Tibial nerve (tissue), 4 donors: ENCODE measurements around the gene TANK. TPM values are rescaled to one million over a fixed set of nuclear protein-coding genes. Genes with fewer than 3 reads are reported as not detected.

Experiments used
- DNase-seq, 2 donors: peaks; one replicate each; pipeline ENCODE4 v3.0.0-alpha.2; 2019; ENCODE audit warnings: low spot score in 2 of 2
- H3K27ac ChIP-seq, 4 donors: fragments of 200-600 bp; sonication (generic) in 3 of 4; one replicate each; pipeline ENCODE4 v1.5.1; 2017 to 2019; ENCODE audit warnings: mild to moderate bottlenecking in 1 of 4
- H3K27me3 ChIP-seq, 2 donors: fragments of 200-600 bp; sonication (generic) in 1 of 2; one replicate each; pipeline versions ENCODE4 v1.5.1 to v1.6.0; 2017 to 2019
- H3K36me3 ChIP-seq, 3 donors: fragments of 200-600 bp; sonication (generic); one replicate each; pipeline ENCODE4 v1.5.1; 2018 to 2019
- H3K4me1 ChIP-seq, 4 donors: fragments of 200-600 bp; sonication (generic) in 3 of 4; one replicate each; pipeline ENCODE4 v1.5.1; 2017 to 2019
- H3K4me3 ChIP-seq, 4 donors: fragments of 200-600 bp; sonication (generic) in 3 of 4; one replicate each; pipeline ENCODE4 v1.5.1; 2017 to 2019; ENCODE audit warnings: mild to moderate bottlenecking in 1 of 4, moderate library complexity in 1 of 4
- H3K9me3 ChIP-seq, 4 donors: fragments of 200-600 bp; sonication (generic) in 3 of 4; one replicate each; pipeline ENCODE4 v1.5.1; 2017 to 2019
- EP300 ChIP-seq, 2 donors: sonication (generic); formaldehyde crosslinking; IDR thresholded peaks; one replicate each; pipeline ENCODE4 v1.6.1; 2017; ENCODE audit warnings: antibody characterized with exemption in 2 of 2, mild to moderate bottlenecking in 1 of 2
- POLR2A ChIP-seq, 2 donors: fragments of 450-650 bp; IDR thresholded peaks; one replicate each; pipeline ENCODE4 v1.6.1; 2017; ENCODE audit warnings: antibody characterized with exemption in 2 of 2, mild to moderate bottlenecking in 2 of 2, moderate library complexity in 2 of 2
- WGBS, 2 donors: methylation state at CpG; one replicate each; pipeline ENCODE4 v1.1.5; 2018; 5-methylcytosine and 5-hydroxymethylcytosine counted together
- total RNA-seq, 4 donors: library from RNA; depleted of rRNA; stranded (reverse); fragments of >200 nt; gene quantifications; one replicate each; pipeline ENCODE4 v1.1.0, GENCODE V29; 2016
- TF ChIP-seq, protein P1 (sequence below), 5 experiments: fragments of 200-600 bp in 3 of 5; fragments of 450-650 bp in 2 of 5; sonication (generic) in 3 of 5; IDR thresholded peaks; one replicate each; pipeline ENCODE4 v1.5.1; 2016 to 2019; ENCODE audit warnings: antibody characterized with exemption in 5 of 5, mild to moderate bottlenecking in 3 of 5, moderate library complexity in 2 of 5

TANK gene
- total RNA-seq, 4 donors from 2014 or later = 54.4 to 83.5 (median 75.1) TPM

DNA sequence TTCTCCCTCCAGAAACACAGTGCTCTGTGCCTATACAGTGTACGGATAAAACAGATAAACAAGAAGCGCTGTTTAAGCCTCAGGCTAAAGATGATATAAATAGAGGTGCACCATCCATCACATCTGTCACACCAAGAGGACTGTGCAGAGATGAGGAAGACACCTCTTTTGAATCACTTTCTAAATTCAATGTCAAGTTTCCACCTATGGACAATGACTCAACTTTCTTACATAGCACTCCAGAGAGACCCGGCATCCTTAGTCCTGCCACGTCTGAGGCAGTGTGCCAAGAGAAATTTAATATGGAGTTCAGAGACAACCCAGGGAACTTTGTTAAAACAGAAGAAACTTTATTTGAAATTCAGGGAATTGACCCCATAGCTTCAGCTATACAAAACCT lies 70.7 kb downstream of the TANK start:
- WGBS, 2 donors = 77 to 82% methylated on average over 4 of the region's 4 CpGs
- no peaks in the 10 kb centered on the region for H3K4me1 ChIP-seq
- TF ChIP-seq POLR2A (IDR thresholded peaks at IDR 0.05) (no peak), EP300 (IDR thresholded peaks at IDR 0.05) (no peak)
- TF ChIP-seq, protein P1, sequence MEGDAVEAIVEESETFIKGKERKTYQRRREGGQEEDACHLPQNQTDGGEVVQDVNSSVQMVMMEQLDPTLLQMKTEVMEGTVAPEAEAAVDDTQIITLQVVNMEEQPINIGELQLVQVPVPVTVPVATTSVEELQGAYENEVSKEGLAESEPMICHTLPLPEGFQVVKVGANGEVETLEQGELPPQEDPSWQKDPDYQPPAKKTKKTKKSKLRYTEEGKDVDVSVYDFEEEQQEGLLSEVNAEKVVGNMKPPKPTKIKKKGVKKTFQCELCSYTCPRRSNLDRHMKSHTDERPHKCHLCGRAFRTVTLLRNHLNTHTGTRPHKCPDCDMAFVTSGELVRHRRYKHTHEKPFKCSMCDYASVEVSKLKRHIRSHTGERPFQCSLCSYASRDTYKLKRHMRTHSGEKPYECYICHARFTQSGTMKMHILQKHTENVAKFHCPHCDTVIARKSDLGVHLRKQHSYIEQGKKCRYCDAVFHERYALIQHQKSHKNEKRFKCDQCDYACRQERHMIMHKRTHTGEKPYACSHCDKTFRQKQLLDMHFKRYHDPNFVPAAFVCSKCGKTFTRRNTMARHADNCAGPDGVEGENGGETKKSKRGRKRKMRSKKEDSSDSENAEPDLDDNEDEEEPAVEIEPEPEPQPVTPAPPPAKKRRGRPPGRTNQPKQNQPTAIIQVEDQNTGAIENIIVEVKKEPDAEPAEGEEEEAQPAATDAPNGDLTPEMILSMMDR (IDR thresholded peaks at IDR 0.05) = no peak
- no peaks in the 10 kb centered on the region for H3K27me3 ChIP-seq
- H3K36me3 ChIP-seq = peaks cover 0 to 51% (median 0%) of the 10 kb centered on the region in 3 donors
- H3K4me3 ChIP-seq = no peak overlapping the region
- DNase-seq = no peak
- no peak overlapping the region for H3K27ac ChIP-seq
- no peaks in the 10 kb centered on the region for H3K9me3 ChIP-seq

DNA sequence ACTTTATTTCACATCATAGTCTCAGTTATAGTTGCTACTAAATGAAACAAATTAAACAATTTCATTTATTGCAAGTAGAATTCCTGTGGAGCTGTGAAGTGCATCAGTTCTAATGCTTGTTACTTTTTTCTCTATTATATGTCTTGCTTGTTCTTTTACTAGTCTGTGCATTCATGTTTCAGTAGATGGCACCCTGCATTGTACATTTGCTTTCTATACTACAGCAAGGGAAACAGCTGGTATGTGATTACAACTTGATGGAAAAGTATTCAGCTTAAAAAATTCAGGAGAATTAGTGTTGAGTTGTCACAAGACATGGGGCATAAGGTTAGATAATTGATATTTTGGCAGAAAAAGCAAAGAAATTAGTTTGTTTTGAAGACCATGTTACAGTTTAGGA lies 72.3 kb downstream of the TANK start:
- no peaks in the 10 kb centered on the region for H3K9me3 ChIP-seq
- no peaks in the 10 kb centered on the region for H3K27me3 ChIP-seq
- H3K4me1 ChIP-seq = peaks cover 0 to 7% (median 6%) of the 10 kb centered on the region in 4 donors
- TF ChIP-seq POLR2A (IDR thresholded peaks at IDR 0.05) (no peak), EP300 (IDR thresholded peaks at IDR 0.05) (no peak)
- TF ChIP-seq, protein P1 (IDR thresholded peaks at IDR 0.05) = no peak
- no peak for DNase-seq
- peaks cover 0 to 45% (median 0%) of the 10 kb centered on the region in 3 donors for H3K36me3 ChIP-seq
- no peak overlapping the region for H3K27ac ChIP-seq
- no peak overlapping the region for H3K4me3 ChIP-seq

DNA sequence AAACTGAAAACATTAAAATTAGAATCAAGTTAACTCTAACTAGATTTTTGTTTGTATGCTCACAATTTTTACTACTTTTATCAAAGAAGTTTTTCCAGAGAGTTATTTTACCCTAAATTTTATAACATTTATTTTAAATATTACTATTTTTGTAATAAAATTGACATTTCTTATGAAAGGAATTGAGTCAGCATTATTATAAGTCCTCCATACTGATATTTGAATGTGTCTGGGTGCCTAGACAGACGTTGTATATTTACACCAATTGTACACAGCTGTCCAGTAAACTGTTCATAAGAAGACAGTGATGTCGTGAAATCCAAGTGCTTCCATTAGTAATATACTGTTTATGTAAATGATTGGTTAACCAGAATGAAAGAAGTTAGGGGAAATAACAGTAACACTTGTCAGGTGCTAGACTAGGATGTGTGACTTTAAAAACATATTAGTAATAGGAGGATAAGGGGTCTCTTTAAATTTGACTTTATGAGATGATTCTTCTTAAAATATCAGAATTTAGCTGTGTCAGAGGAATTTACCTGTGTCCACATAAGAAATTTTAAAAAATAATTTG lies 73.7 kb downstream of the TANK start:
- no peak for DNase-seq
- Histone ChIP-seq H3K36me3 (peaks cover 0 to 31% (median 0%) of the 10 kb centered on the region in 3 donors), H3K9me3 (no peaks in the 10 kb centered on the region), H3K27ac (no peak overlapping the region), H3K4me3 (no peak overlapping the region), H3K4me1 (peaks cover 0 to 17% (median 10%) of the 10 kb centered on the region in 4 donors), H3K27me3 (no peaks in the 10 kb centered on the region)
- TF ChIP-seq POLR2A (IDR thresholded peaks at IDR 0.05) (no peak), EP300 (IDR thresholded peaks at IDR 0.05) (no peak)
- TF ChIP-seq, protein P1 (IDR thresholded peaks at IDR 0.05) = no peak
- WGBS, 2 donors = 87 to 94% methylated on average over 2 of the region's 2 CpGs

DNA sequence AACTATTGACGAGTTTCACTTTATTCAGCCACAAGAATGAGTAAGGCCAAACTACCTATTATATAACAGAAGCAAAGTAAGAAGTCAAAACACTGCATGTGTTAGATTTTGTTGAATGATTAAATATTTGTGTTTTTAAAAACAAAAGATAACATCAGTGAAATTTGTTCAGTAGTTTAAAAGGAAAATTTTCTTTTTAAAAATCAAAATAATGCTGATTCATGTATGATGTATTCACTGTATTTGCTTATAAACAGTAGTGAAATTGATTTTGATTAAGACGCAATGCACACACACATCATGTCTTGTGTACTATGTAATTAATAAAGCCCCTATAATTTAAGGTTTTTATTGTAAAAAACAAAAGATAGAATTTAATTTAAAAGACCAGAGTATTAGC lies 74.4 kb downstream of the TANK start:
- 74 to 75% methylated on average over 2 of the region's 2 CpGs for WGBS, 2 donors
- peaks cover 0 to 17% (median 10%) of the 10 kb centered on the region in 4 donors for H3K4me1 ChIP-seq
- H3K27me3 ChIP-seq = no peaks in the 10 kb centered on the region
- TF ChIP-seq EP300 (IDR thresholded peaks at IDR 0.05) (no peak), POLR2A (IDR thresholded peaks at IDR 0.05) (no peak)
- TF ChIP-seq, protein P1 (IDR thresholded peaks at IDR 0.05) = no peak
- no peak for DNase-seq
- H3K4me3 ChIP-seq = no peak overlapping the region
- peaks cover 0 to 24% (median 0%) of the 10 kb centered on the region in 3 donors for H3K36me3 ChIP-seq
- H3K9me3 ChIP-seq = no peaks in the 10 kb centered on the region
- H3K27ac ChIP-seq = no peak overlapping the region

DNA sequence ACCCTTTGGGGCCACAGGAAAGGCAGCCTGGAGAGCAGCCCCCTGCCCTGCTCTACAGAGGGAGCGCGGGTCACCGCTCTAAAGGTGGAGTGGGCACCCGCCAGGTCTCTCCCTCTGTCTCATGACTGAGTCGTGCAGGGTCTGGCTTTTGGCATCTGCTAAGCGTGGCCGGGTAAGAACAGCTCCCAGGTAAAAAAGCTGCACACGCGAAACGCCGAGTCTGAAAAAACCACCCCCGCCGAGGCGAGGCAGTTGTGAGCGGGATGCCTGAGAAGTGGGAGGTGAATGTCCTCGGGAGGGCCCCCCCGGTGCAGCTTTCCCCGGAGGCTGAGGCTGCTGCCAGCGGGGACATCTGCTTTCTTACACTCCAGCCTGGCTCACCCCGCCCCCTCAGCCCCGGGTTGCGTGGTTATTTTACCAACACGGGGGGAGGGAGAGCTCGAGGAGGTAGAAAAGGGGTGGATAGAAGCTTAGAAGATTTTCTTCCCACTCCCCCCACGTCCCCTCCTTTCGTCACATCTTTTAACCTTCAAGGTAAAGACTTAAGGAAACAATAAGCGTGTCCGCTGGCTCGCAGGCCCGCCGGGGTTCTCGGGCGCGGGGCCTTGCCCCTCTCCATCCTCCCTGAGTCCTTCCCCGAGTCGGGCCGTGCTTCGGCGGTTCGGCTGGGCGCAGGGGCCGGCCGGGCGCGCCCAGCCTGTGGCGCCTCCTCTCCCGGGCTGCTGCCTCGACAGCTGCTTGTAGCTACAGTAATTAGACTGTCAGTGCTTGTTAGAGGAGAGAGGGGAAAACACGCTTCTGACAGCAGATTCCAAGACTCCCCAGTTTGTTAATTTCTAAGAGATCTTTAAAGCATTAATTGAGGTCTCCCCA lies 77.4 kb downstream of the TANK start:
- peak overlapping the region; percentile 44 to 74 (median 71) for H3K4me3 ChIP-seq
- no peaks in the 10 kb centered on the region for H3K27me3 ChIP-seq
- DNase-seq = peak; percentile 19 to 26
- peaks cover 0 to 17% (median 10%) of the 10 kb centered on the region in 4 donors for H3K4me1 ChIP-seq
- TF ChIP-seq, protein P1 (IDR thresholded peaks at IDR 0.05) = no peak
- TF ChIP-seq EP300 (IDR thresholded peaks at IDR 0.05) (no peak), POLR2A (IDR thresholded peaks at IDR 0.05) (no peak)
- no peaks in the 10 kb centered on the region for H3K9me3 ChIP-seq
- 8 to 15% methylated on average over 32 to 48 of the region's 49 CpGs for WGBS, 2 donors
- peak overlapping the region in 1 of 4 donors; percentile 23 for H3K27ac ChIP-seq
- H3K36me3 ChIP-seq = peaks cover 0 to 4% (median 0%) of the 10 kb centered on the region in 3 donors
